C4-2B (cell line): ENCODE results near the gene MRPL55.
A peak's percentile ranks its signal among the peaks of the same experiment; 100 is the strongest.

Experiments used
- H3K27ac ChIP-seq: fragments of 450-650 bp; 2 replicates; pipeline ENCODE4 v1.5.1; 2017
- CTCF ChIP-seq: fragments of 450-650 bp; conservative IDR thresholded peaks from 2 replicates; pipeline ENCODE4 v1.5.1; 2017; ENCODE audit warnings: mild to moderate bottlenecking
- ZFX ChIP-seq: fragments of 450-650 bp; IDR thresholded peaks from 2 replicates; pipeline ENCODE4 v1.6.1; 2017

Gene MRPL55

GRCh38 chr1:228097333-228098081, 11.6 kb downstream of the MRPL55 start:
- TF ChIP-seq CTCF (no peak), ZFX (no peak)
- H3K27ac ChIP-seq = no peak overlapping the region

GRCh38 chr1:228096416-228097332, 12.4 kb downstream of the MRPL55 start:
- TF ChIP-seq CTCF (no peak), ZFX (no peak)
- no peak overlapping the region for H3K27ac ChIP-seq

- H3K27ac ChIP-seq = no peak overlapping the region
- TF ChIP-seq CTCF (no peak), ZFX (no peak)
Observed at GRCh38 chr1:228095938-228096337, 13.2 kb downstream of the MRPL55 start.

GRCh38 chr1:228095161-228095560, 13.9 kb downstream of the MRPL55 start:
- TF ChIP-seq CTCF (no peak), ZFX (no peak)

GRCh38 chr1:228094432-228095016, 14.6 kb downstream of the MRPL55 start:
- TF ChIP-seq ZFX (no peak), CTCF (no peak)
- no peak overlapping the region for H3K27ac ChIP-seq

More at GRCh38 chr1:228095161-228095560, 13.9 kb downstream of the MRPL55 start:
- H3K27ac ChIP-seq = no peak overlapping the region

- peak overlapping the region; percentile 83 for H3K27ac ChIP-seq
- TF ChIP-seq ZFX (no peak), CTCF (no peak)
Observed at GRCh38 chr1:228093050-228093906, 15.8 kb downstream of the MRPL55 start.
